HG03558 (cell line): ENCODE results near the gene PEPD.

ENCODE experiments used
- ATAC-seq: cut with Tn5 transposase; IDR thresholded peaks from one replicate; pipeline ENCODE4 v1.9.1; 2021; ENCODE audit warnings: moderate number of reproducible peaks; ENCODE audit not compliant: unreplicated experiment; ENCODE audit errors: extremely low read depth

Gene PEPD

GRCh38 chr19:33547676-33548075 lies 26.1 kb upstream of the PEPD start:
- no peak for ATAC-seq

GRCh38 chr19:33546656-33547055 lies 25.1 kb upstream of the PEPD start:
- ATAC-seq = no peak

GRCh38 chr19:33545217-33545981 lies 23.8 kb upstream of the PEPD start:
- ATAC-seq = no peak

GRCh38 chr19:33535226-33535625 lies 13.6 kb upstream of the PEPD start:
- no peak for ATAC-seq

GRCh38 chr19:33532859-33533460 lies 11.4 kb upstream of the PEPD start:
- ATAC-seq = no peak

- no peak for ATAC-seq
Measured at GRCh38 chr19:33530842-33531241, 9.3 kb upstream of the PEPD start.

- no peak for ATAC-seq
Measured at GRCh38 chr19:33530296-33530695, 8.7 kb upstream of the PEPD start.

- ATAC-seq = no peak
Measured at GRCh38 chr19:33529094-33529676, 7.6 kb upstream of the PEPD start.

- ATAC-seq = no peak
Measured at GRCh38 chr19:33528404-33528803, 6.8 kb upstream of the PEPD start.

- no peak for ATAC-seq
Measured at GRCh38 chr19:33527125-33527524, 5.5 kb upstream of the PEPD start.

- no peak for ATAC-seq
Measured at GRCh38 chr19:33524024-33524664, 2.6 kb upstream of the PEPD start.

GRCh38 chr19:33523167-33523566 lies 1.6 kb upstream of the PEPD start:
- ATAC-seq = no peak

GRCh38 chr19:33522371-33522662 lies 726 bp upstream of the PEPD start:
- ATAC-seq = no peak

GRCh38 chr19:33520844-33521479 lies 629 bp downstream of the PEPD start:
- ATAC-seq = no peak

- ATAC-seq = no peak
Measured at GRCh38 chr19:33520048-33520643, 1.4 kb downstream of the PEPD start.

GRCh38 chr19:33519416-33519815 lies 2.2 kb downstream of the PEPD start:
- no peak for ATAC-seq

GRCh38 chr19:33518541-33518940 lies 3.0 kb downstream of the PEPD start:
- ATAC-seq = no peak

- ATAC-seq = no peak
Measured at GRCh38 chr19:33517922-33518321, 3.7 kb downstream of the PEPD start.

- ATAC-seq = no peak
Measured at GRCh38 chr19:33515921-33516320, 5.7 kb downstream of the PEPD start.

- no peak for ATAC-seq
Measured at GRCh38 chr19:33514885-33515551, 6.6 kb downstream of the PEPD start.
